NCI-H510A (cell line): ENCODE measurements around the gene CSMD2.

Experiments
- DNase-seq: peaks from one replicate; lab custom pipeline; 2025; lab: John Stamatoyannopoulos, UW

CSMD2 gene

DNA sequence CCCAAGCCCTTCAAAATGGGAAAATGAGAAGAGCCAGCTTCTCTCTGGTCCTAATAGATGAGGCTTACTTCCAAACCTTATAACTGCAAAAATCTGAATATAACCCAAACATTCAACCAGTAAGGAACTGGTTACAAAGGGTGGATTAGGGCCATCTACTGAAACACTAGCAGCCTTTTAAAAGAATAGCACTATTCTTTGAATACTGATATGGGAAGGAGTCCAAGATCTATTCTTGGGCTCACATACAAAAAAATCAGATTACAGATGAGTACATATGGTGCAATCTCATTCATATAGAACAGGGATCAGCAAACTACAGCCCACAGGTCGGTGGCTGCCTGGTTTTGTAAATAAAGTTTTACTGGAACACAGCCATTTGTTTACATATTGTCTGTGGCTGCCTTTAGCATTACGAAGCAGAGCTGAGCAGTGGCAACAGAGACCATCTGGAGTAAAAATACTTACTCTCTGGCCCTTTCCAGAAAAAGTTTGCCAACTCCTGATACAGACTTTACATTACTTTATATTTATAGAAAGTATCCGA lies 524.8 kb downstream of the CSMD2 start:
- DNase-seq: no peak

DNA sequence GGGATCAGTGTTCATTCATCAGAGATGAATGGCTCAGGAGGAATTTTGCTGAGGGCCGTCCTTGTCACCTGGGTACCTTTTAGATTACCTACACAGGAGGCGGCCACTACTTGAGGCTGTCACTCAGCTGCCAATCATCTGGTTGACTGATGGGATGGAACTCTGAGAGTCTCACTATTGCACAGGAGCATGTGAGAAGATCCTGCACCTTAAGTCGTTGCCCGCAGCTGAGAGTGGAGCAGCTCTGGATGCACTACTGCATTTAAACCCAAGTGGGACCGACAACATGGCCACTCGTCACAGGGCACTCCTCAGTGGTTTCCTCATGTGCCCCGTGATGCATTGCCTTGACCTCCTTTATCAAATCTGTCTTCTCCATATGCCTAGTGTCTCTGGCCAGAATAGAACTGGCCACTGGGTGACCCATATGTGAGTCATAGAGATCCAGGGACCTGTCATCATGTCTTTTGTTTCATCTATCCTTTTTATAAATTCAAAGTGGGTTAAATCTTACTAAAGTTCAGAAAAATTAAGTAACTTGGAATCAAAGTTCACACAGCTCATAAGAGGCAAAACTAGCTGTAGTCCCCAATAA lies 527.1 kb downstream of the CSMD2 start:
- no peak for DNase-seq

DNA sequence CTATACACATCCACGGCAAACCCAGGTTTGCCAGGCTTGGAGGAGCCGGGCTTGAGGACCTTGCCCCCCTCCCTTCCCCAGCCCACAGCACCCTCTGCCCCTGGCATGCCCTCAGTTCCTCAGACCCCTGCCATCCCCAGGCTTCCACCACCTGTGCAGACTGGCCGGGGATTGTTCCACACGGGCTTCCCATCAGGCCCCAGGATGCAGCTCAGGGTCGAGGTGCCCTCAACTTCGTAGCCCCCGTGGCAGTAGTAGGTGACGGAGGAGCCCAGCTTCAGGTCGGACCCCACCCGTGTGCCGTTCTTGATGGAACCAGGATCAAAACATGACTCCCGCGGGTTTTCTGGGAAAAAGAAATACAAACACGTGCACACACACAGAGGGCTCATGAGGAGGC lies 528.8 kb downstream of the CSMD2 start:
- no peak for DNase-seq

DNA sequence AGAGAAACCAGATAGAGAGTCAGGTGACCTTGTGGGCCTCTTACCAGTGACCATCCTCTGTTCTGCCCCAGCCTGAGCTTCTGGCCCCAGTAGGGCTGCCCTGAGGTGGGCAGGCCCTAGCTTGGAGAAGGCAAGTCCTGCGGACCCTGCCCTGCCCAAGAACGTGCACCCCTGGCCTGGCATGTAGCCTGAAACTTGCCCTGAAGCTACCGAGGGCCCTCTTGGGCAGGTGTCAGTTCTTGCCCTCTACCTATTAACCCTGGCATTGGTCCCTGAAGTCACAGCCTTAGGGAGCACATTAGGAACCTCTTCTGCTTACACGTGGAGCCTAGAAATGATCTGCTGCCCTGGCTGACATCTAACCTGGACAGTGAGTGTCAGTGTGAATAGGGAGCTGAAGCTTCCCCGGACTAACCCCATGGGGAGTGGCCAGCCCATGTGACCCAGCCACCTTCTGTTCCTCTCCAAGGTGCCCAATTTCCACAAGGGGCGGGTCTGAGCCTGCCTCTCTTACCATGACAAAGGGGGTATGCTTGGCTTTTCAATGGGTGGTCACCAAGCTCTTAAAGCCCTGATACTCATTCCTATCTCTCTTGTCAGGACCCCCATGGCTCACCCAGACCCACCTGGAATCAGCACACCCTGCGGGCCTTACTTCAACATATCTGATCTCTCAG lies 529.6 kb downstream of the CSMD2 start:
- no peak for DNase-seq

DNA sequence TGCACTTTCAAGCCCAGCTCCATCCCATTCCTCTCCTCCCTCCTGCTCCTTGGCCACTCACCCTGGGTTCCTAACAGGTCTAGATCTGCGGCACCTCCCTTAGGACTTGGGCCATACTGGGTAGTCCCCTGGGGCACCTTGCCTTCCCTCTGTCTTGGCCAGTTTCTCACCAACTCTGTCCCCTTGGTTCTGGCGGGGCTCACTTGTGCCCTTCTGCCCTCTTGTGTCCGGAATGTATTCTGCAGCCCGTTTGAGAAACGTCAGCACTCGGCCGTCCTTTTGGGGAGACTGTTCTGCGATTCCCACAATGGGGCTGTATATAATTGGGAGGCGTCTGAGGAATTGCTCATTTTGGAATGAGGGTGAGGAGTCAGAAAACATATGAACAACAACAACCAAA lies 530.2 kb downstream of the CSMD2 start:
- DNase-seq: no peak

DNA sequence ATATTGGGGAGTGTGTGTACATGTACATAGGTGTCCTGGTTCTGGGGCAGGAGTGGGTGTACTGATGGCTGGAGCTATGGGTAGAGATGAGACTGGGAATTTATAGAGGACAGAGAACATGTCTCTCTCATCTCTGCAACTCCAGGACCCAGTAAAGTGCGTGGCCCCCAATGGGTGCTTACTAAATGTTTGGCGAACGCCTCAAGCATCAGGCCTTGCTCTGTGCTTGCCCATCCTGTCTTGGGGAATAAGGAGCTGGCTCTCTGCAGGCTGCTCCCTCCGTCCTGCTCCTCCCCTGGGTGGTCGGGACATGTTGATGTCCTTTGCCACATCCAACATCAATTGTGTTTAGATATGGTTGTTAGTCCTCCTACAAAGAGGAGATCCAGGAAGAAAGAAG lies 530.9 kb downstream of the CSMD2 start:
- DNase-seq: no peak

DNA sequence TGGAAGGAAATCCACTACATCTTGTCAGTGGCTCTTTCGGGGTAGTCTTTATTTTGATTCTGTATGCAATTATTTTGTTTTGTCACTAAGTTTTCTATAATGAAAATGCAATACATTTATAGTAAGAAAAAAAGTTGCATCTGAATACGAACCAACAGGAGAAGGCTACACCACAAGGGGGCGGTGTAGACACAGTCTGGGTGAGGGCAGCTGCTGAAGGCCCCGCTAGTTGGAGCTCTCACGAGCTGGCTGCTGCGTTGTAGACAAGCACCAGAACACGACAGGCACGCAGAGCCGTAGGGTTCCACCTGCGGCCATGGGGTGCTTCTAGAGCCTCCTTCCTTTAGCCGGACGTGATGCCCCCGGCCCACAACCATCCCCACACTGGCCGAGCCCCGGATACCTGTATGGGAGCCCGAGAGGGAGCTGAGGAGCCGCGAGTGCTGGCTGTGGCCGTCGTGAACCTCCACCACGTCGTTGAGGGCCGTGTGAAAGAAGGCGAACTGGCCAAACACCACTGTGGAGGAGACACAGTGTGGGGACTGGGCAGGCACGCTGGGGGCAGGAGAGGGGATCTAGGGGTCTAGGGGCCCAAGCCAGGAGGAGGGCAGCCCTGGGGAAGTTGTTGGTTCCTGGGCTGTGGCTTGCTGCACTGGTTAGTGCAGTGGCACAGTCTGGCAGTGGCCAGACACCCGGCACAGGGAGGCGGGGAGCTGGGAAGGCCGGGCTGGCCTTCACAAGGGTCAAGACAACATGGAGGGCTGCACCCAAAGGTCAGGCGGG lies 531.8 kb downstream of the CSMD2 start:
- peak; percentile 83 for DNase-seq

DNA sequence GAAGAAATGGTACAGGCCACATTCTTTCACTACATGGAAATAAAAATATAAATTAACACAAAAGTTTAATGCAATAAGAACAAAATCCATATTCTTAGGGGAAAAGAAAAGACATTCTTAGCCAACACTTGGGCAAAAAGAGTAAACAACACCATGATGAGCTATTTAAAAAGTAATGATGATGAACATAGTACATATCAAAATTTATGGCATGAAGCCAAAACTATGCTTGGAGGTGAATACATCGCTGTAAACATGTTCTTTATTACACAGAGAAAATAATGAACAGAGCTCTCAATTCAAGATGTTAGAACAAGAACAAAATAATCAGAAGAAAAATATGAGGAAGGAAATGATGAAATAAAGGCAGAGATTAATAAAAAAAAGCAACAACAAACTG lies 534.3 kb downstream of the CSMD2 start:
- DNase-seq: no peak

DNA sequence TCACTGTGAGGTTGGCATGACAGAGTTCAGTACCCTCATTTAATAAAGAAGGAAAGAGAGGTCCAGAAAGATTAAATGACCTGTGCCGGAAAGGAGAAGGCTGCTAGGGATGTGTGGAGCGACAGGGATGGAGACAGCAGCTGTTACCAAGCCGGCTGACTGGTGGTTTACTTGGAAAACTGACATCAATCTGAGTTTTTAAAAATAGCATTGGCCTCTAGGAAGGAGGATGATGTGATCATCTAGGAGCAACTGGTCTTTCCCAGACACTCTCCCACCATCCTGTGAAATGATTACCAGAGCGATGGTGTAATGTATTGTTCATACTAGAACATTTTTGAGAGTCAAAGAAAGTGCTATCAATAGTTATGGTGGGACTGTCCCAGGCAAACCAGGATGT lies 538.2 kb downstream of the CSMD2 start:
- DNase-seq: no peak

DNA sequence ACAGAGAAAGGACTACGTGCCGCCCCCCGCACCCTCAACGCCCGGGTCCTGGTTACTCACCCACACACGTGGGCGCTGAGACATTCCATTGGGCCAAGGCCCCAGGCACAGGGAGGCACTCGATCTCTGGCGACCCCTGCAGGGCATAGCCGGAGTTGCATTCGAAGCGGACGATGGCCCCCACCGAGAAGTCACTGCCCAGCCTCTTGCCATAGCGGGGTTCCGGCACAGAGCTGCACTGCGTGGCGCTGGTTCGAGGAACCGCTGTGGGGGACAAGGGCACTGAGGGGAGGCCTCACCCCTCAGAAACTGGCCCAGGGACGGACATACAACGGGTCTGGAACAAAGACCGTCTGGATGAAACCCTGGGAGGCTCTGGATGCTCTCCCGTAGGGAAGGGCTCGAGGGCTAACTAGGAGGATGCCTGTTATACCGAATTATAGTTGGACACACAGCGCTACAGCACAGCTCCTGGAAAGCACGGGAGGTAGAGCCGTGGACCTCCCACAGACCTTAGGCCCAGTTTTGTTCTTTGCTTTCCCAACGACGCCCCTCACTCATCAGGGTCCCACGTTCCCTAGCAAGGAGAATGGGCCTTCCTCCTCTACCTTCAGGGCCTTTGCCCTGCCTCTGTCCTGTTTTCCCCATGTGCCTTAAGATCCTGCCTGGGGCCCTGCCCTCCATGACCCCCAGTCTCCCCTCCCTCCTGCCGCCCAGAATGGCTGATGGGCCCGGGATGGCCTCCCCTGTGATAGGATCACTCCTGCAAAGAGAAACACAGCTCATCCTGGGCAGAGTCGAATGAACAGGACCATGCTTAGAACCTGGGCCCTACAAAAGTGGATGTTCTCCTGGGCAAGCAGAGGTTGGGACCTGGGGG lies 539.8 kb downstream of the CSMD2 start:
- no peak for DNase-seq

DNA sequence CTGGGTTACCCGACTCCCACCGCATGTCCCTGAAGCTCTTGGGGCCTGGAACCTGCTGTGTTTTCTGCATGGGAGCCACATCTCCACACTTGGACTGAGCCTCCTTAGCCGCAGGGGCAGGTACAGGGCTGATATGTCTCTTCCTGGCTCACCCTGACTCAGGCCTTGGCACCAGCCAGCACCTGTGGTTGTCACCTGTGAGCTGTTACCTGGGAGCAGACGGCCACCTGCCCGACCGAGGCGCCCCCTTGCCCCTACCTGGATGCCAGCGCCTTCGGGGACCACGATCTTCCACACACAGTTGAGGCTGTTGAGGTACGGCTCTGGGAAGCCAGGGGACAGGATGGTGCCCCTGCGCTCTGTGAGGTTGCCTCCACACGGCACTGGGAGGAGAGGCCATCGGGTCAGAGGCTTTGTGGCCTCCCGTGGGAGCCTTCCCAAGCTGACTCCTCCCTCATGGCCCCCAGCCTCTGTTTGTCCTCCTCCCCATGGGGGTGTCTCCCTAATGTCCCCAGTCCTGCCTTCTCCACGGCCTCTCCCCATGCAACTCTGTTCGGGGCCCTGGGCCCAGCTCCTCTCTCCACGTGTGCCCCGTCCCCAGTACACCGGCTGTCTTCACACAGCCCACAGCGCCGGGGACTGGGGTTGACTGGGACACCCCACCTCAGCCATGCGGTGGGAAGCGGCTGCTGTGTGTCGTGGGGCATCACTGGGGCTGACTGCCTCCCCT lies 540.6 kb downstream of the CSMD2 start:
- no peak for DNase-seq

DNA sequence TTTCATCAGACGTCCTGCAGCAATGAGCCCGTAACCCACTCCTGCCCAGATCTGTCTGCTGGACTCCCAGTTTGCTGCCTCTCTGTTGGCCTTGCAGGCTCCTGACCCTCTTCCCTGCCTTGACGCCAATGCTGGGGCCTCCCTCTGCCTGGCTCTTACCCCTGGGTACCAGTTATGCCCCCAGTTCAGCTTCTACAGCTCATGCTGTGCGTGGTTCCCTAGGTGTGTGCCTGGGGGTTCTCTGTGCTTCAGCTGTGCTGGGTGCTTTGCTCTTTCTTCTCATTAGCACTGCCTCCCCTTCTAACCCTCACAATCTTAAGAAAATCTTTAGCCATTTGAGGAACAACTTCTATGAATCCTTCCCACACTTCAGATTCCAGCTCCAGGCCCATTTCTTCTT lies 541.2 kb downstream of the CSMD2 start:
- DNase-seq: no peak

DNA sequence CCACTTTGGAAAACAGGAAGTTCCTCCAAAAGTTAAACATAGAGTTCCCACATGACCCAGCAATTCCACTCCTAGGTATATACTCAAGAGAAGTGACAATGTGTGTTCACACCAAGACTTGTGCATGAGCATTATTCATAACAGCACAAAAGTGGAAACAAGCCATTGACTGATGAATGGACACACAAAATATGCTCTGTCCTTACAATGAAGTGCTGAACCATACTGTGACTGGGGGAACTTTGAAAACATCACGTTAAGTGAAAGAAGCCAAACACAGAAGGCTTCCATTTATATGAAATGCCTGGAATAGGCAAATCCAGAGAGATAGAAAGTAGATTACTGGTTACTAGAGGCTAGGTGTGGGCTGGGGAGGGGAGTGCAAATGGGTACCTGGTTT lies 542.3 kb downstream of the CSMD2 start:
- no peak for DNase-seq

DNA sequence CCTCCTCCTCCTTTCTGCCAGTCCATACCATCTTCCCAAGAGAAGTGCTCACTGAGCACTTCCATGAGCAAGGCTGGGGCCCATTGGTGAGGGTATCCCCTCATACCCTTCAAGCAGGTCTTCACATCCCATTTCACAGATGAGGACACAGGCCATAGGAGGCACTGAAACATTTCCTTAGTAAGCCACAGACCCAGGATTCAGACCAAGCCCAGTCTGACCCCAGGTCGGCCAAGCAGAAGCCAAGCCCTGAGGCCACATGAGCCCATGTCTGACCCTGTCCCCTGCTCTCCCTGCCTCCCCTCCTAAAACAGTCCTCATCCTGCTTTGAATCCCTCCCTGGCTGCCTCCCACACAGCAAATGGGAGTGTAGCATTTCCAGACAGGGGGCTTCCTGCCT lies 546.4 kb downstream of the CSMD2 start:
- DNase-seq: no peak

DNA sequence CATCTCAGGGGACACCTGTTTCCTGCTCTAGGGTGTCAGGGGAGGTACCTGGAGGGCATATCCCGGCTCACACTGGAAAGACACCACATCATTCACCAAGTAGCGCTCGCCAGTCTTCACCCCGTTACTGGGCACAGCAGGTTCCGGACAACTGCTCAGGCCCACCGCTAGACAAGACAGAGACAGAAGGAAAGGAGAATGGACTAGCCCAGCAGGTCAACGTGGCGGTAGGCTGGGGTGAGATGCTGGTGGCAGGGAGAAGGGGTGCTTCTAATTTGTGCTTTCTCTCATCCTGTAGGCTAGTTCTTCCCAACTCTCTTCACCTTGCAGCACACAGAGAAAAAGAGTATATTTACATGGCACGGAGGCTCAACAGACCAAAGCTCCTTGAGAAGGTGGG lies 547.6 kb downstream of the CSMD2 start:
- no peak for DNase-seq

DNA sequence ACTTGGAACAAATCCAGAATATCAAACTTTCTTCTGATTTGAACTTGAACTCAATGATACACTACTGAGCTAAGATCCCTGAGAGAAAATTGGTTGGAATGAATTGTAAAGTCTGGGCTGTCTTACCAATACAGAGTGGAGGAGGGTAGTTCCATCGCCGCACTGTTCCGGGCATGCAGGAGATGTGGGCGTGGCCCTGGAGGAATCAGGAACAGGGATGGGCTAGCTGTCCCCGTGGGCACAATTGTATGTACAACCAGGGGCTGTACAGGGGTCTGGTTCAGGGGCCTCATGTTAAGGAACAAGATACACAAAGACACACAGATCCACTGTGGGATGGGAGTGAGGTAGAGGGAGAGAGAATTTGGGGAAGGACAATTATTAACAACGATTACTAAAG lies 548.2 kb downstream of the CSMD2 start:
- no peak for DNase-seq

DNA sequence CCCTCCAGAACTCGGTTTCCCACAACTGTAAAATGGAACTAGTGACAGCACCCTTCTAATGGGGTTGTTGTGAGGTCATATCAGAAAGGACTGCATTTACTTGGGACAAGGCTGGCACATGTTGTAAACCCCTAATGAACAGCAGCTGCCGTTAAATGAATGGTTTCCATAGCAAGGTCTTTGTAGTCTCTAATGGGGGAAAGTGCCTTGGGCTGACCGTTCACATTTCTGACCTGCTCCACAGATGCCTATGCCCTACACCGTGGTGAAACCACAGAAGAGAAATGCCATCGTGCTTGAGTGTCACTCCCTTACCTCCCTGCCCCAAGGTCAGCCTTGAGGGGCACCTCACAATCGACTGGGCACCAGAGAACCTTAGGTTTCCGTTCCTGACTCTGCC lies 549.5 kb downstream of the CSMD2 start:
- no peak for DNase-seq

DNA sequence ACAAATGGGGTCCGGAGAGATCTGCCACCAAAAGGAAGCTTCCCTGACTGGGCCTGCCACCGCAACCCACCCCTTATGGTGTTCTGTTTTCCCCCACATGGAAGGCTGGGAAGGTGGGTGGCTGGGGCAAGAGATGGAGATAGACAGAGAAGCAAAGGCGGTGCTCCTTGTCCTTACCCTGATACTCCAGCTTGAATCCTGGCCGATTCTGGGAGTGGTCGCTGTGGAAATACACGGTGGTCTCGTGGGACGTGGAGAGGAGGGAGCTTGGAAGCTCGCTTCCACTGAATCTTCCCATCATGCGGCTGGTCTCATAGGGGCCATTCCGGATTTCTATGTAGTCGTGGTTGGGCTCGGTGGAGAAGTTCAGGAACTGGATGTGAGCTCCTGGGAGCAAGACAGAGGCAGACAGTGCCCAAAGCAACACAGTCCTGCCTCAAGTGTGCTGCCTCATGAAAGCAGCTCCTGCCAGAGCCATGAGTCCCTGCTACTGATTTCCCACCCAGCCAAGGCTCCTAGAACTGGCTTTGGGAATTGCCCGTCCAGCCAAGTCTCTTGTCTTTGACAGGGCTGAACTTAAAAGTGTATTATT lies 554.1 kb downstream of the CSMD2 start:
- no peak for DNase-seq

DNA sequence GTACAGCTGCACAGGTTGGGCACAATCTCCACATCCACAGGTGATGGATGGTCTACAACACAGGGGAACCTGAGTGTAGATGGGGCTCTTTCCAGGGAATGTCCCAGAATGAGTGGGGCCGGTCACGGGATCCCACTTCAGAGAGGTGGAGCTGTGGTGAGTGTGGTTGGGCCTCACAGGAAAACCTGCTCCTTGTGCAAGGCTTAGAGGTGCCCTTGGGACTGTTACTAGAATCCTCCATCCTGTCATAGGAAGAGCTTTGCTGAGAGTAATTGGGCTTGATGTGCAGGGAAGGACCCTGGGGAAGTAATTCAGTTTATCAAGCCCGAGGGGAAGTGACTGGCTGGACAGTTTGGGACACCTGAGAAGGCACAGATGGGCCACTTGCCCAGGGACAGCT lies 554.6 kb downstream of the CSMD2 start:
- no peak for DNase-seq

DNA sequence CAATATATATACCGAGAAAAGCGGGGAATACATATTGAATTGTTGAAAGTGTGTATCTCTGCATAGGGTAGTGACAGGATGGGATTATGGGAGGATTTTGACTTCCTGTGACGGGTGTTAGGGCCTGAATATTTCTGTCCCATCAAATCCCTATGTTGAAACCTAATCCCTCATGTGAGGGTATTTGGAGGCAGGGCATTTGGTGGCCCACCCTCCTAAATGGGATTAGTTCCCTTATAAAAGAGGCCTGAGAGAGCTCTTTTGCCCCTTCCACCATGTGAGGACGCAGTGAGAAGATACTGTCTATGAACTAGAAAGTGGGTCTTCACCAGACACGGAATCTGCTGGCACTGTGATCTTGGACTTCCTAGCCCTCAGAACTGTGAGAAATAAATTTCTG lies 555.3 kb downstream of the CSMD2 start:
- DNase-seq: no peak

DNA sequence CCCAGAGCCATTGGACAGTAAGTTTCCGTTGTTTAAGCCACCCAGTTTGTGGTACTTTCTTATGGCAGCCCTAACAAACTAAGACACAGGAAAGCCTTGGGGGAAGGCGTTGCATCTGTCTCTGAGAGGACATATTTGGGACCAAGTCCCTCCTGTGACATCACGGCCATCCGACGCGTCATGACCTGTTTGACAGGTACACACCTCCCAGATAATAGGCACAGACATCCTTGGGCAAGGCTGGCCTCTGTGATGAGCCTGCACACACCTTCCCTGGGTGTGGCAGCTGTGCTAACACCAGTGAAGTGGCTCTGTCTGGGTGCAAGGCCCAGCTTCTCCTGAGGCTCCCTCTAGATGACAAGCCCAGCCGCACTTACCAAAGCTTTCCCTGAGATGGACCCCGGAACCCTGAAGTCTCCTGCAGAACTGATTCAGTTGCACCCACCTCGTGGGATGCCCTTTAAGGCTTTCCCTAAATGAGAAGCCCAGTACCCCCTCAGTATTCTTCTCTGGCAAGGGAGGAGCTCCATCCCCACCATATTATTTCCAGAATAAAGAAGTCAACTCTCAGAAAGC lies 556.1 kb downstream of the CSMD2 start:
- no peak for DNase-seq
